Measurements from ENCODE around the gene ATP1A3.
A peak's percentile ranks its signal among the peaks of the same experiment; 100 is the strongest.

- TF ChIP-seq GATA3 (IDR thresholded peaks at IDR 0.05; ENCODE audit: low read depth, low read length) (no peak), GATA2 (IDR thresholded peaks at IDR 0.05; ENCODE audit: low read depth, low read length) (peak; percentile 32; the same call in 1 of the 2 replicates)
These were observed 3.8 kb upstream of the ATP1A3 start for GRCh38 chr19:41997851-41998229.

Data from SH-SY5Y (cell line).